T-cell (primary cell): ENCODE measurements around the gene CETP. TPM values are rescaled to one million over a fixed set of nuclear protein-coding genes. Genes with fewer than 3 reads are reported as not detected.

Experiments
- ATAC-seq, 4 experiments: fragments of 200-7000 bp in 3 of 4; fragments of 150-1000 bp in 1 of 4; cut with Tn5 transposase; replicated peaks in 1 of 4; 1 replicate in 3 of 4; 2 replicates in 1 of 4; pipeline ENCODE4 v1.10.0; 2021; ENCODE audit warnings: moderate library complexity in 3 of 4, mild to moderate bottlenecking in 2 of 4, moderate number of reproducible peaks in 1 of 4
- CTCF ChIA-PET, 2 donors: fragments of 300-600 bp; sonication (Branson Sonifier 250); formaldehyde crosslinking; loops; one replicate each; lab custom pipeline; 2022; ENCODE audit warnings: antibody characterized with exemption in 2 of 2; lab: Charles Lee
- POLR2A ChIA-PET, 2 donors: fragments of 300-600 bp; sonication (Branson Sonifier 250); formaldehyde crosslinking; loops; one replicate each; lab custom pipeline; 2022; ENCODE audit warnings: antibody characterized with exemption in 2 of 2; lab: Charles Lee
- DNase-seq, 35 experiments: peaks; one replicate each; pipeline versions ENCODE4 v3.0.0 to v3.0.0-alpha.2; 2013 to 2023
- H3K27ac ChIP-seq: one replicate; pipeline ENCODE4 v1.5.1; 2013; ENCODE audit warnings: low read length
- H3K27me3 ChIP-seq, 2 experiments: replicated peaks in 1 of 2; 1 replicate in 1 of 2; 2 replicates in 1 of 2; pipeline versions ENCODE4 v1.6.1 to v1.7.0; 2013; ENCODE audit warnings: low read length in 1 of 2, mixed read lengths in 1 of 2; ENCODE audit not compliant: control insufficient read depth in 2 of 2, insufficient read depth in 2 of 2; ENCODE audit errors: extremely low read depth in 1 of 2
- H3K36me3 ChIP-seq, 2 donors: 1 replicate in 1 of 2; 2 replicates in 1 of 2; pipeline versions ENCODE4 v1.6.1 to v1.7.0; 2013; ENCODE audit warnings: low read length in 1 of 2; ENCODE audit not compliant: control insufficient read depth in 2 of 2, insufficient read depth in 1 of 2; ENCODE audit errors: extremely low read depth in 1 of 2
- H3K4me1 ChIP-seq, 2 experiments: 1 replicate in 1 of 2; 2 replicates in 1 of 2; pipeline versions ENCODE4 v1.6.1 to v1.7.0; 2013; ENCODE audit warnings: low read length in 2 of 2, mixed read lengths in 1 of 2; ENCODE audit not compliant: insufficient read depth in 2 of 2, control insufficient read depth in 1 of 2; ENCODE audit errors: extremely low read depth in 1 of 2
- H3K4me3 ChIP-seq, 2 donors: 1 replicate in 1 of 2; 2 replicates in 1 of 2; pipeline versions ENCODE4 v1.5.1 to v1.7.0; 2013; ENCODE audit warnings: mild to moderate bottlenecking in 2 of 2, low read length in 1 of 2, moderate library complexity in 1 of 2; ENCODE audit not compliant: control insufficient read depth in 1 of 2; ENCODE audit errors: extremely low read depth in 1 of 2
- H3K9me3 ChIP-seq: 2 replicates; pipeline ENCODE4 v1.7.0; 2013
- H3K27ac Mint-ChIP-seq, 2 donors: one replicate each; pipeline ENCODE4 v1.8.0; 2020 to 2021; ENCODE audit warnings: mild to moderate bottlenecking in 2 of 2, mixed read lengths in 2 of 2
- H3K27me3 Mint-ChIP-seq, 2 donors: one replicate each; pipeline ENCODE4 v1.8.0; 2021 to 2022; ENCODE audit warnings: mixed read lengths in 2 of 2
- H3K36me3 Mint-ChIP-seq: one replicate; pipeline ENCODE4 v1.8.0; 2021; ENCODE audit warnings: mixed read lengths
- H3K4me1 Mint-ChIP-seq, 3 donors: one replicate each; pipeline ENCODE4 v1.8.0; 2020 to 2022; ENCODE audit warnings: mixed read lengths in 3 of 3, mild to moderate bottlenecking in 1 of 3
- H3K4me3 Mint-ChIP-seq, 3 donors: one replicate each; pipeline ENCODE4 v1.8.0; 2020 to 2022; ENCODE audit warnings: mild to moderate bottlenecking in 3 of 3, mixed read lengths in 3 of 3, moderate library complexity in 3 of 3
- H3K9me3 Mint-ChIP-seq, 3 donors: one replicate each; pipeline ENCODE4 v1.8.0; 2020 to 2022; ENCODE audit warnings: mixed read lengths in 3 of 3
- WGBS: methylation state at CpG from one replicate; pipeline ENCODE4 v1.1.5; 2013; ENCODE audit warnings: missing lambda C conversion rate; ENCODE audit not compliant: insufficient coverage; 5-methylcytosine and 5-hydroxymethylcytosine counted together
- total RNA-seq, 35 experiments: library from RNA in 6 of 35; stranded (reverse) in 6 of 35; fragments of 120-200 nt in 1 of 35; gene quantifications; one replicate each; pipeline versions ENCODE4 v1.2.1 to v1.2.4 and lab custom pipeline; 2013 to 2026

The CETP gene
- total RNA-seq, 5 donors from 2014 or later (not counting 1 experiment from before 2014, with no cell fraction given): 0.18 to 0.25 (median 0.19) TPM; not detected in 2

DNA sequence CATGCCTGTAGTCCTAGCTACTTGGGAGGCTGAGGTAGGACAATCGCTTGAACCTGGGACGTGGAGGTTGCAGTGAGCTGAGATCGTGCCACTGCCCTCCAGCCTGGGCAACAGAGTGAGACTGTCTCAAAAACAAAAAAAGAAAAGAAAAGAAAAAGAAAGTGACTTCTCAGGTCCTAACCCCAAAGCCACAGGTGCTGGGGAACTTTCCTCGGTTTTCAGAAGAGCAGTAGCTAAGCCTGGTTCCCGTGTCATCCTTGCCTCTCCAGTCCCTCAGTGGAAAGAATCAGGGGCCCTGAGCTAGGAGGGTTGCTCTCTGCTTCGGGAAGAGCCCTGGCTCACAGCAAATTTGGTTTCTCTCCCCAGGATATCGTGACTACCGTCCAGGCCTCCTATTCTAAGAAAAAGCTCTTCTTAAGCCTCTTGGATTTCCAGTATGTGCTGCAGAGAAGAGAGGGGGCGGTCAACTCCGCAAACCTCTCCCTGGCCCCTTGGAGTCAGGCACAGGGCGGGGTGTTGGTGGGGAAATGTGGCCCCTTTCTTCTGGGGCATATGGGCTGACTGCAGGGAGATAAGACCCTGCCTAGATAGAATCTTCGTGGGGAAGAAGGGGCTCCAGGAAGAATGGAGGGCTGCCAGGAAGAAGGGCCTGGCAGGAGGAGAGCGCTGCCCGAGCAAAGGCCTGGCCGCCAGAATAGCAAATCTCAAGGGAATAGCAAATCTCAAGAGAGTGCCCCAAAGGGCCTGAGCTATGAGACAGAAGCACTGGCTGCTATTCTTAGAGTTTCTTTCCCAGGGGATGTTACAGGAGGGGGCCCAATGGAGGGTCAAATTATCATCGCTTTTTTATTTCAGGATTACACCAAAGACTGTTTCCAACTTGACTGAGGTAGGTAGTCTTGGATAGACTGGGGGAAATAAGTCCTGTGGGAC, 19.3 kb downstream of the CETP start:
- Mint-ChIP-seq H3K4me3 (no peak overlapping the region), H3K9me3 (no peaks in the 10 kb centered on the region), H3K4me1 (peaks cover 65 to 72% (median 69%) of the 10 kb centered on the region in 3 donors), H3K36me3 (peaks cover 25% of the 10 kb centered on the region), H3K27ac (peak overlapping the region; percentile 60 to 100), H3K27me3 (no peaks in the 10 kb centered on the region)
- Histone ChIP-seq H3K27ac (no peak overlapping the region), H3K4me1 (peaks cover 12 to 49% of the 10 kb centered on the region in 2 experiments), H3K36me3 (peaks cover 1 to 17% of the 10 kb centered on the region in 2 donors), H3K27me3 (no peaks in the 10 kb centered on the region), H3K9me3 (no peaks in the 10 kb centered on the region), H3K4me3 (no peak overlapping the region)
- POLR2A ChIA-PET: interaction anchor here in 1 of 2 donors (0.5 to 0.6 kb wide), 2 partner anchors 21 kb away, joined by 3 read pairs; no protein-coding TSS in a partner anchor
- 96% methylated on average over 12 of the region's 16 CpGs for WGBS
- CTCF ChIA-PET: no interaction called here
- no peak for ATAC-seq
- no peak for DNase-seq

DNA sequence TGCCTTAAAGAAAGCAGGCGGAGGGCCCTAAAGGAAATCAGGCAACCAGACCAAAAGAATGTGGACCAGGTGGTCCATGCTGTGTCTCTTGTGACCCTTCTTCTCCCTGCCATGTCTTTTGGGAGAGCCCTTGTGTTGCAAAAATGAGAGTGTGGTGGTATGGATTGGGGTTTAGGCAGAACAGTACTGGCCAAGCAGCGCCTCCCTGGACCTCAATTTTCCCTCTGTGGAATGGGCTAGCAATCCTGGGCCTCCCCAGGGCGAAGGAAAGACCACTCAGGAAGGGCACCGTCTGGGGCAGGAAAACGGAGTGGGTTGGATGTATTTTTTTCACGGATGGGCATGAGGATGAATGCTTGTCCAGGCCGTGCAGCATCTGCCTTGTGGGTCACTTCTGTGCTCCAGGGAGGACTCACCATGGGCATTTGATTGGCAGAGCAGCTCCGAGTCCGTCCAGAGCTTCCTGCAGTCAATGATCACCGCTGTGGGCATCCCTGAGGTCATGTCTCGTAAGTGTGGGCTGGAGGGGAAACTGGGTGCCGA, 20.1 kb downstream of the CETP start:
- Histone ChIP-seq H3K4me3 (no peak overlapping the region), H3K9me3 (no peaks in the 10 kb centered on the region), H3K36me3 (peaks cover 4 to 21% of the 10 kb centered on the region in 2 donors), H3K27ac (no peak overlapping the region), H3K27me3 (no peaks in the 10 kb centered on the region), H3K4me1 (peaks cover 16 to 55% of the 10 kb centered on the region in 2 experiments)
- 98% methylated on average over 7 of the region's 12 CpGs for WGBS
- no peak overlapping the region for H3K4me3 Mint-ChIP-seq
- H3K4me1 Mint-ChIP-seq: peaks cover 68 to 73% (median 69%) of the 10 kb centered on the region in 3 donors
- ATAC-seq: no peak
- no peaks in the 10 kb centered on the region for H3K9me3 Mint-ChIP-seq
- H3K27me3 Mint-ChIP-seq: no peaks in the 10 kb centered on the region
- no peak for DNase-seq
- ChIA-PET CTCF (interaction anchor here in 1 of 2 donors (1.3 kb wide), 1 partner anchor 17 kb away, joined by 3 read pairs; no protein-coding TSS in a partner anchor), POLR2A (no interaction called here)
- H3K36me3 Mint-ChIP-seq: peaks cover 25% of the 10 kb centered on the region
- H3K27ac Mint-ChIP-seq: peak overlapping the region; percentile 69 to 100

- H3K4me1 Mint-ChIP-seq: peaks cover 77 to 78% (median 78%) of the 10 kb centered on the region in 3 donors
- 86% methylated on average over 1 of the region's 2 CpGs for WGBS
- no peaks in the 10 kb centered on the region for H3K27me3 Mint-ChIP-seq
- Histone ChIP-seq H3K9me3 (no peaks in the 10 kb centered on the region), H3K4me3 (no peak overlapping the region), H3K4me1 (peaks cover 16 to 64% of the 10 kb centered on the region in 2 experiments), H3K36me3 (peaks cover 4 to 21% of the 10 kb centered on the region in 2 donors), H3K27me3 (no peaks in the 10 kb centered on the region), H3K27ac (no peak overlapping the region)
- ChIA-PET POLR2A (no interaction called here), CTCF (interaction anchor here (0.6 to 1.3 kb wide), 2 partner anchors 18 to 111 kb away, joined by 3 to 6 read pairs; no protein-coding TSS in a partner anchor)
- no peak for ATAC-seq
- peaks cover 25% of the 10 kb centered on the region for H3K36me3 Mint-ChIP-seq
- no peak for DNase-seq
- no peaks in the 10 kb centered on the region for H3K9me3 Mint-ChIP-seq
- H3K27ac Mint-ChIP-seq: peak overlapping the region; percentile 47 to 100
- H3K4me3 Mint-ChIP-seq: no peak overlapping the region
These were observed 20.9 kb downstream of the CETP start for GRCh38 chr16:56982695-56983094.

DNA sequence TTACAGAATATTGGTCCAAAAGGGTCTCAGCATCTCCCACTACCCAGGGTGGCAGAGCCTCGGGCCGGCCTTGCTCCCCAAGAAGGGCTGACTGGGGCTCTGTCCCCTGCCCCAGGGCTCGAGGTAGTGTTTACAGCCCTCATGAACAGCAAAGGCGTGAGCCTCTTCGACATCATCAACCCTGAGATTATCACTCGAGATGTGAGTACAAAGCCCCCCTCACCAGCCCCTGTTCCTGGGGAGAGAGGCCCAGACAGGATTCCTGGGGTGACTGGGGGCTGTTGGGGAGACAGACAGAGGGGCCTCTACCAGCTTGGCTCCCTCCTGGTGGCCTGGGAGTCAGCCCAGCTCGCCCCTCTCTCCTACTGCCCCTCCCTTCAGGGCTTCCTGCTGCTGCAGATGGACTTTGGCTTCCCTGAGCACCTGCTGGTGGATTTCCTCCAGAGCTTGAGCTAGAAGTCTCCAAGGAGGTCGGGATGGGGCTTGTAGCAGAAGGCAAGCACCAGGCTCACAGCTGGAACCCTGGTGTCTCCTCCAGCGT, 21.5 kb downstream of the CETP start:
- no peak overlapping the region for H3K27ac ChIP-seq
- H3K4me1 ChIP-seq: peaks cover 20 to 70% of the 10 kb centered on the region in 2 experiments
- H3K27ac Mint-ChIP-seq: peak overlapping the region; percentile 59 to 100
- H3K36me3 ChIP-seq: peaks cover 4 to 21% of the 10 kb centered on the region in 2 donors
- ATAC-seq (no peak), DNase-seq (no peak)
- POLR2A ChIA-PET: interaction anchor here in 1 of 2 donors (0.7 to 1.1 kb wide), 2 partner anchors 8 to 117 kb away, joined by 3 to 5 read pairs; no protein-coding TSS in a partner anchor
- no peak overlapping the region for H3K4me3 Mint-ChIP-seq
- H3K27me3 Mint-ChIP-seq: no peaks in the 10 kb centered on the region
- H3K9me3 Mint-ChIP-seq: no peaks in the 10 kb centered on the region
- CTCF ChIA-PET: interaction anchor here (0.6 to 1.3 kb wide), 5 partner anchors 11 to 110 kb away, joined by 3 to 10 read pairs (median 3); no protein-coding TSS in a partner anchor
- peaks cover 25% of the 10 kb centered on the region for H3K36me3 Mint-ChIP-seq
- H3K4me1 Mint-ChIP-seq: peaks cover 83 to 84% (median 83%) of the 10 kb centered on the region in 3 donors
- 100% methylated on average over 2 of the region's 9 CpGs for WGBS
- no peaks in the 10 kb centered on the region for H3K9me3 ChIP-seq
- H3K4me3 ChIP-seq: no peak overlapping the region
- H3K27me3 ChIP-seq: no peaks in the 10 kb centered on the region

DNA sequence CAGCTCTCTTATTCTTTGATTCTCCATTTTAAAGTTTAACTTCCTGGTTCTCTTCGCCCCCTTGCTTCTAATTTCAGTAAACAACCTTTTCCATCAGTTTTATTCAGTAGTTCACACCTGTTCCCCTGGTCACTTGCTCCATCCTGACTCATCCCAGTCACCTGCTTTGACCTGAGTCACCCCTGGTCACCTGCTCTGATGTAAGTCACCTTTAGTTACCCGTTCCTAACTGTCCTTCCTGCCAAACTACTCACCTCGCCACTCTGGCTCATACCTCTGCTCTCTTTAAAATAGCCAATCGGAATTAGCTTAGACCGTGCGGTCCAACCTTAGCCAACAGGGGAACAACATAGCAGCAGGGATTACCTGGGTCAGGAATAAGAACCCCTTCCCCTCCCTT, 22.9 kb downstream of the CETP start:
- POLR2A ChIA-PET: interaction anchor here in 1 of 2 donors (0.6 kb wide), 1 partner anchor 40 kb away, joined by 3 read pairs; no protein-coding TSS in a partner anchor
- CTCF ChIA-PET: interaction anchor here in 1 of 2 donors (0.7 to 1.6 kb wide), 2 partner anchors 20 to 114 kb away, joined by 3 to 4 read pairs; no protein-coding TSS in a partner anchor
- Mint-ChIP-seq H3K27ac (peak overlapping the region; percentile 98 to 100), H3K4me1 (peaks cover 78 to 90% (median 86%) of the 10 kb centered on the region in 3 donors), H3K27me3 (no peaks in the 10 kb centered on the region), H3K36me3 (peaks cover 25% of the 10 kb centered on the region), H3K9me3 (no peaks in the 10 kb centered on the region), H3K4me3 (peak overlapping the region; percentile 2 to 99 (median 50))
- Histone ChIP-seq H3K4me1 (peaks cover 25 to 77% of the 10 kb centered on the region in 2 experiments), H3K9me3 (no peaks in the 10 kb centered on the region), H3K36me3 (peaks cover 4 to 21% of the 10 kb centered on the region in 2 donors), H3K27ac (peak overlapping the region; percentile 54), H3K27me3 (no peaks in the 10 kb centered on the region), H3K4me3 (no peak overlapping the region)
- whole genome bisulfite sequencing: 81% methylated on average over 5 of the region's 6 CpGs
- no peak for ATAC-seq
- DNase-seq: no peak
